ENCODE results near the gene MPO.

- TF ChIP-seq POLR2AphosphoS5 (IDR thresholded peaks at IDR 0.05; ENCODE audit: insufficient read depth, low read depth, low read length) (no peak), CTCF (IDR thresholded peaks at IDR 0.05; ENCODE audit: extremely low read depth in 1 of 2, insufficient read depth in 1 of 2, low read depth in 1 of 2, low read length in 2 of 2) (no peak), EZH2 (IDR thresholded peaks at IDR 0.05; ENCODE audit: borderline replicate concordance, low read depth, low read length, severe bottlenecking) (no peak), JUN (IDR thresholded peaks at IDR 0.05; ENCODE audit: borderline replicate concordance, insufficient read depth, insufficient read length, low read depth) (no peak), POLR2A (IDR thresholded peaks at IDR 0.05; ENCODE audit: low read depth, low read length) (no peak), FOS (IDR thresholded peaks at IDR 0.05; ENCODE audit: borderline replicate concordance, insufficient read depth, low read length) (no peak), GATA2 (IDR thresholded peaks at IDR 0.05; ENCODE audit: insufficient read depth, insufficient read length, low read depth, low read length) (no peak)
Observed at GRCh38 chr17:58227733-58228132, 53.0 kb downstream of the MPO start.

All from endothelial cell of umbilical vein (primary cell).